HepG2 (cell line): ENCODE measurements around the gene CEP20. TPM values are rescaled to one million over a fixed set of nuclear protein-coding genes. Genes with fewer than 3 reads are reported as not detected.

Experiments used
- ATAD3A ChIP-seq: sonication (generic); formaldehyde crosslinking; IDR thresholded peaks from 2 replicates; pipeline ENCODE4 v1.4.0; 2020; ENCODE audit warnings: missing genetic modification reagents
- BRD4 ChIP-seq: sonication (generic); formaldehyde crosslinking; IDR thresholded peaks from 2 replicates; pipeline ENCODE4 v1.4.0; 2020; ENCODE audit warnings: missing genetic modification reagents
- ELF1 ChIP-seq: sonication (generic); formaldehyde crosslinking; IDR thresholded peaks from 2 replicates; pipeline ENCODE4 v1.4.0; 2020; ENCODE audit warnings: missing genetic modification reagents
- GLI4 ChIP-seq: sonication (generic); formaldehyde crosslinking; IDR thresholded peaks from 2 replicates; pipeline ENCODE4 v1.5.1; 2020; ENCODE audit warnings: missing genetic modification reagents, mild to moderate bottlenecking, moderate library complexity, borderline replicate concordance
- HNRNPUL1 ChIP-seq: fragments of 200-400 bp; formaldehyde crosslinking; IDR thresholded peaks from 2 replicates; pipeline ENCODE4 v1.6.1; 2017; ENCODE audit warnings: low read depth, mild to moderate bottlenecking, low read length, moderate library complexity
- KDM3A ChIP-seq: IDR thresholded peaks from 2 replicates; pipeline ENCODE4 v1.6.1; 2018; ENCODE audit warnings: low read depth, missing compliant biosample characterization
- KDM6A ChIP-seq: IDR thresholded peaks from 2 replicates; pipeline ENCODE4 v1.6.1; 2016; ENCODE audit warnings: low read depth
- NFE2L2 ChIP-seq: fragments of 150-350 bp; IDR thresholded peaks from 2 replicates; pipeline ENCODE4 v1.6.1; 2014; ENCODE audit warnings: low read length
- PHB2 ChIP-seq: fragments of 450-650 bp; IDR thresholded peaks from 2 replicates; pipeline ENCODE4 v1.6.1; 2018; ENCODE audit not compliant: partially characterized antibody
- PPARG ChIP-seq: conservative IDR thresholded peaks from 2 replicates; pipeline ENCODE4 v1.6.1; 2016; ENCODE audit warnings: missing biosample characterization, missing genetic modification reagents
- TBL1XR1 ChIP-seq: fragments of 150-350 bp; IDR thresholded peaks from 2 replicates; pipeline ENCODE4 v1.6.1; 2014; ENCODE audit warnings: borderline replicate concordance, low read length; ENCODE audit not compliant: partially characterized antibody
- TBX2 ChIP-seq: sonication (generic); formaldehyde crosslinking; IDR thresholded peaks from 2 replicates; pipeline ENCODE4 v1.5.0; 2020; ENCODE audit warnings: missing genetic modification reagents, mild to moderate bottlenecking, borderline replicate concordance
- ZNF780A ChIP-seq: sonication (generic); formaldehyde crosslinking; IDR thresholded peaks from 2 replicates; pipeline ENCODE4 v1.8.0; 2022; ENCODE audit warnings: mild to moderate bottlenecking, missing genetic modification reagents, moderate library complexity
- ZNF781 ChIP-seq: sonication (generic); formaldehyde crosslinking; IDR thresholded peaks from 2 replicates; pipeline ENCODE4 v1.5.1; 2020; ENCODE audit warnings: borderline replicate concordance, mild to moderate bottlenecking, missing genetic modification reagents; ENCODE audit errors: not compliant biosample characterization
- polyA plus RNA-seq, 8 experiments: library from polyadenylated mRNA; depleted of rRNA in 3 of 8; stranded (reverse) in 7 of 8; unstranded in 1 of 8; fragments of >200 nt; fragmentation: Illumina TruSeq in 4 of 8; extraction: Trizol in 4 of 8; gene quantifications; 2 replicates each; pipeline versions ENCODE4 v1.2.1 to v1.2.3, GENCODE V29; 2011 to 2016; ENCODE audit warnings: low read depth in 4 of 8, missing spikeins in 1 of 8, mixed read lengths in 1 of 8; ENCODE audit not compliant: insufficient read depth in 1 of 8
- total RNA-seq, 5 experiments: library from RNA; depleted of rRNA; stranded (reverse); fragments of >200 nt; fragmentation: Illumina TruSeq; extraction: Trizol; gene quantifications; 2 replicates each; pipeline ENCODE4 v1.2.3, GENCODE V29; 2016; ENCODE audit warnings: low read depth in 1 of 5
- TF ChIP-seq, protein P1 (sequence below): sonication (generic); formaldehyde crosslinking; IDR thresholded peaks from 2 replicates; pipeline ENCODE4 v1.4.0; 2020; ENCODE audit warnings: missing genetic modification reagents
- TF ChIP-seq, protein P2 (sequence below): sonication (generic); formaldehyde crosslinking; IDR thresholded peaks from 2 replicates; pipeline ENCODE4 v1.8.0; 2022; ENCODE audit warnings: missing genetic modification reagents, mild to moderate bottlenecking, moderate library complexity, borderline replicate concordance
- TF ChIP-seq, protein P3 (sequence below): sonication (generic); formaldehyde crosslinking; IDR thresholded peaks from 2 replicates; pipeline ENCODE4 v1.4.0; 2020; ENCODE audit warnings: missing genetic modification reagents, borderline replicate concordance
- TF ChIP-seq, protein P4 (sequence below): sonication (generic); formaldehyde crosslinking; conservative IDR thresholded peaks from 2 replicates; pipeline ENCODE4 v1.4.0; 2020; ENCODE audit warnings: missing genetic modification reagents

CEP20 gene
- total and polyA plus RNA-seq, 2 of the 13 experiments (the other 11 are each of a cell fraction or from before 2014, with no cell fraction given), result 53.0 to 54.1 TPM

DNA sequence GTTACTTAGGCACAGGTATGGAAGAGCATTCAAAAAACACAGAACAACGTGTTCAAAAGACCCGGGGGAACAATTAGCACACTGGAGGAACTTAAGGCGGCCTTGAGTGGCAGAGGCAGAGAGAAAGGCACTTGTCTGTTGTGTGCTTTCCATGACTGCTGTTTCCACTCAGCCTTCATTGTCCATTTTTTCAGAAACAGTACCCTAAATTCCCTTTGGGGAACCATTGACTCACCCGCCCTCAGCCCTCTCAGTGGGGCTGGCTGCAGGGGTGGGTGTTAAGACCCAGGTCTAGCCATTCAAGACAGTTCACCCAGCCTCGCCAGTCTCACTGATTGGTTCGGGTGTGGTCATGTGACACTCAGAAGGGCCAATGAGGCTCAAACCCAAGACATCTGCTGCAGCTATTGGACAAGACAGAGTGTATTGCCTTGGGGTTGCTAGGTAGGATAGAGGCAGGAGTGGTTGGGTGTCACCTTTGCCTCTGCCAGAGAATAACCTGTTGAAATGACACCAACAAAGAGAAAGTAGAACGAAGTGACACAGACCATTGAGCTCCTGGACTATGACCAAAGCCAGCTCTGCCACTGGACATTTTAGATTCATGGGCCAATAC, 19.6 kb upstream of the CEP20 start (continued):
- no peak for TF ChIP-seq NFE2L2
- TF ChIP-seq ELF1 (CRISPR knock-in tag), result no peak
- no peak for TF ChIP-seq TBX2 (CRISPR knock-in tag)
- no peak for TF ChIP-seq HNRNPUL1
- no peak for TF ChIP-seq ATAD3A (CRISPR knock-in tag)
- TF ChIP-seq TBL1XR1, result no peak
- no peak for TF ChIP-seq BRD4 (CRISPR knock-in tag)
- no peak for TF ChIP-seq ZNF780A
- TF ChIP-seq, protein P1, sequence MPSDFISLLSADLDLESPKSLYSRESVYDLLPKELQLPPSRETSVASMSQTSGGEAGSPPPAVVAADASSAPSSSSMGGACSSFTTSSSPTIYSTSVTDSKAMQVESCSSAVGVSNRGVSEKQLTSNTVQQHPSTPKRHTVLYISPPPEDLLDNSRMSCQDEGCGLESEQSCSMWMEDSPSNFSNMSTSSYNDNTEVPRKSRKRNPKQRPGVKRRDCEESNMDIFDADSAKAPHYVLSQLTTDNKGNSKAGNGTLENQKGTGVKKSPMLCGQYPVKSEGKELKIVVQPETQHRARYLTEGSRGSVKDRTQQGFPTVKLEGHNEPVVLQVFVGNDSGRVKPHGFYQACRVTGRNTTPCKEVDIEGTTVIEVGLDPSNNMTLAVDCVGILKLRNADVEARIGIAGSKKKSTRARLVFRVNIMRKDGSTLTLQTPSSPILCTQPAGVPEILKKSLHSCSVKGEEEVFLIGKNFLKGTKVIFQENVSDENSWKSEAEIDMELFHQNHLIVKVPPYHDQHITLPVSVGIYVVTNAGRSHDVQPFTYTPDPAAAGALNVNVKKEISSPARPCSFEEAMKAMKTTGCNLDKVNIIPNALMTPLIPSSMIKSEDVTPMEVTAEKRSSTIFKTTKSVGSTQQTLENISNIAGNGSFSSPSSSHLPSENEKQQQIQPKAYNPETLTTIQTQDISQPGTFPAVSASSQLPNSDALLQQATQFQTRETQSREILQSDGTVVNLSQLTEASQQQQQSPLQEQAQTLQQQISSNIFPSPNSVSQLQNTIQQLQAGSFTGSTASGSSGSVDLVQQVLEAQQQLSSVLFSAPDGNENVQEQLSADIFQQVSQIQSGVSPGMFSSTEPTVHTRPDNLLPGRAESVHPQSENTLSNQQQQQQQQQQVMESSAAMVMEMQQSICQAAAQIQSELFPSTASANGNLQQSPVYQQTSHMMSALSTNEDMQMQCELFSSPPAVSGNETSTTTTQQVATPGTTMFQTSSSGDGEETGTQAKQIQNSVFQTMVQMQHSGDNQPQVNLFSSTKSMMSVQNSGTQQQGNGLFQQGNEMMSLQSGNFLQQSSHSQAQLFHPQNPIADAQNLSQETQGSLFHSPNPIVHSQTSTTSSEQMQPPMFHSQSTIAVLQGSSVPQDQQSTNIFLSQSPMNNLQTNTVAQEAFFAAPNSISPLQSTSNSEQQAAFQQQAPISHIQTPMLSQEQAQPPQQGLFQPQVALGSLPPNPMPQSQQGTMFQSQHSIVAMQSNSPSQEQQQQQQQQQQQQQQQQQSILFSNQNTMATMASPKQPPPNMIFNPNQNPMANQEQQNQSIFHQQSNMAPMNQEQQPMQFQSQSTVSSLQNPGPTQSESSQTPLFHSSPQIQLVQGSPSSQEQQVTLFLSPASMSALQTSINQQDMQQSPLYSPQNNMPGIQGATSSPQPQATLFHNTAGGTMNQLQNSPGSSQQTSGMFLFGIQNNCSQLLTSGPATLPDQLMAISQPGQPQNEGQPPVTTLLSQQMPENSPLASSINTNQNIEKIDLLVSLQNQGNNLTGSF (CRISPR knock-in tag), result no peak
- TF ChIP-seq, protein P2, sequence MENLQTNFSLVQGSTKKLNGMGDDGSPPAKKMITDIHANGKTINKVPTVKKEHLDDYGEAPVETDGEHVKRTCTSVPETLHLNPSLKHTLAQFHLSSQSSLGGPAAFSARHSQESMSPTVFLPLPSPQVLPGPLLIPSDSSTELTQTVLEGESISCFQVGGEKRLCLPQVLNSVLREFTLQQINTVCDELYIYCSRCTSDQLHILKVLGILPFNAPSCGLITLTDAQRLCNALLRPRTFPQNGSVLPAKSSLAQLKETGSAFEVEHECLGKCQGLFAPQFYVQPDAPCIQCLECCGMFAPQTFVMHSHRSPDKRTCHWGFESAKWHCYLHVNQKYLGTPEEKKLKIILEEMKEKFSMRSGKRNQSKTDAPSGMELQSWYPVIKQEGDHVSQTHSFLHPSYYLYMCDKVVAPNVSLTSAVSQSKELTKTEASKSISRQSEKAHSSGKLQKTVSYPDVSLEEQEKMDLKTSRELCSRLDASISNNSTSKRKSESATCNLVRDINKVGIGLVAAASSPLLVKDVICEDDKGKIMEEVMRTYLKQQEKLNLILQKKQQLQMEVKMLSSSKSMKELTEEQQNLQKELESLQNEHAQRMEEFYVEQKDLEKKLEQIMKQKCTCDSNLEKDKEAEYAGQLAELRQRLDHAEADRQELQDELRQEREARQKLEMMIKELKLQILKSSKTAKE (CRISPR knock-in tag), result no peak
- TF ChIP-seq GLI4 (CRISPR knock-in tag), result no peak
- TF ChIP-seq, protein P3, sequence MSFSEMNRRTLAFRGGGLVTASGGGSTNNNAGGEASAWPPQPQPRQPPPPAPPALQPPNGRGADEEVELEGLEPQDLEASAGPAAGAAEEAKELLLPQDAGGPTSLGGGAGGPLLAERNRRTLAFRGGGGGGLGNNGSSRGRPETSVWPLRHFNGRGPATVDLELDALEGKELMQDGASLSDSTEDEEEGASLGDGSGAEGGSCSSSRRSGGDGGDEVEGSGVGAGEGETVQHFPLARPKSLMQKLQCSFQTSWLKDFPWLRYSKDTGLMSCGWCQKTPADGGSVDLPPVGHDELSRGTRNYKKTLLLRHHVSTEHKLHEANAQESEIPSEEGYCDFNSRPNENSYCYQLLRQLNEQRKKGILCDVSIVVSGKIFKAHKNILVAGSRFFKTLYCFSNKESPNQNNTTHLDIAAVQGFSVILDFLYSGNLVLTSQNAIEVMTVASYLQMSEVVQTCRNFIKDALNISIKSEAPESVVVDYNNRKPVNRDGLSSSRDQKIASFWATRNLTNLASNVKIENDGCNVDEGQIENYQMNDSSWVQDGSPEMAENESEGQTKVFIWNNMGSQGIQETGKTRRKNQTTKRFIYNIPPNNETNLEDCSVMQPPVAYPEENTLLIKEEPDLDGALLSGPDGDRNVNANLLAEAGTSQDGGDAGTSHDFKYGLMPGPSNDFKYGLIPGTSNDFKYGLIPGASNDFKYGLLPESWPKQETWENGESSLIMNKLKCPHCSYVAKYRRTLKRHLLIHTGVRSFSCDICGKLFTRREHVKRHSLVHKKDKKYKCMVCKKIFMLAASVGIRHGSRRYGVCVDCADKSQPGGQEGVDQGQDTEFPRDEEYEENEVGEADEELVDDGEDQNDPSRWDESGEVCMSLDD (CRISPR knock-in tag), result no peak
- TF ChIP-seq, protein P4, sequence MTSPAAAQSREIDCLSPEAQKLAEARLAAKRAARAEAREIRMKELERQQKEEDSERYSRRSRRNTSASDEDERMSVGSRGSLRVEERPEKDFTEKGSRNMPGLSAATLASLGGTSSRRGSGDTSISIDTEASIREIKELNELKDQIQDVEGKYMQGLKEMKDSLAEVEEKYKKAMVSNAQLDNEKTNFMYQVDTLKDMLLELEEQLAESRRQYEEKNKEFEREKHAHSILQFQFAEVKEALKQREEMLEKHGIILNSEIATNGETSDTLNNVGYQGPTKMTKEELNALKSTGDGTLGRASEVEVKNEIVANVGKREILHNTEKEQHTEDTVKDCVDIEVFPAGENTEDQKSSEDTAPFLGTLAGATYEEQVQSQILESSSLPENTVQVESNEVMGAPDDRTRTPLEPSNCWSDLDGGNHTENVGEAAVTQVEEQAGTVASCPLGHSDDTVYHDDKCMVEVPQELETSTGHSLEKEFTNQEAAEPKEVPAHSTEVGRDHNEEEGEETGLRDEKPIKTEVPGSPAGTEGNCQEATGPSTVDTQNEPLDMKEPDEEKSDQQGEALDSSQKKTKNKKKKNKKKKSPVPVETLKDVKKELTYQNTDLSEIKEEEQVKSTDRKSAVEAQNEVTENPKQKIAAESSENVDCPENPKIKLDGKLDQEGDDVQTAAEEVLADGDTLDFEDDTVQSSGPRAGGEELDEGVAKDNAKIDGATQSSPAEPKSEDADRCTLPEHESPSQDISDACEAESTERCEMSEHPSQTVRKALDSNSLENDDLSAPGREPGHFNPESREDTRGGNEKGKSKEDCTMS (CRISPR knock-in tag), result no peak
- no peak for TF ChIP-seq PPARG
- TF ChIP-seq KDM3A, result no peak
- peak; percentile 39 for TF ChIP-seq ZNF781 (CRISPR knock-in tag)
- TF ChIP-seq KDM6A (CRISPR knock-in tag), result no peak
- TF ChIP-seq PHB2, result no peak
